GM12873 (cell line): ENCODE data around the gene DDOST.
A peak's percentile ranks its signal among the peaks of the same experiment; 100 is the strongest.

Experiments
- TF ChIP-seq, protein P1 (sequence below): IDR thresholded peaks from 2 replicates; pipeline ENCODE4 v1.5.1; 2012; ENCODE audit warnings: low read depth, mild to moderate bottlenecking, moderate library complexity, low read length, control low read depth; ENCODE audit not compliant: insufficient read depth; ENCODE audit errors: missing control alignments

Gene DDOST

DNA sequence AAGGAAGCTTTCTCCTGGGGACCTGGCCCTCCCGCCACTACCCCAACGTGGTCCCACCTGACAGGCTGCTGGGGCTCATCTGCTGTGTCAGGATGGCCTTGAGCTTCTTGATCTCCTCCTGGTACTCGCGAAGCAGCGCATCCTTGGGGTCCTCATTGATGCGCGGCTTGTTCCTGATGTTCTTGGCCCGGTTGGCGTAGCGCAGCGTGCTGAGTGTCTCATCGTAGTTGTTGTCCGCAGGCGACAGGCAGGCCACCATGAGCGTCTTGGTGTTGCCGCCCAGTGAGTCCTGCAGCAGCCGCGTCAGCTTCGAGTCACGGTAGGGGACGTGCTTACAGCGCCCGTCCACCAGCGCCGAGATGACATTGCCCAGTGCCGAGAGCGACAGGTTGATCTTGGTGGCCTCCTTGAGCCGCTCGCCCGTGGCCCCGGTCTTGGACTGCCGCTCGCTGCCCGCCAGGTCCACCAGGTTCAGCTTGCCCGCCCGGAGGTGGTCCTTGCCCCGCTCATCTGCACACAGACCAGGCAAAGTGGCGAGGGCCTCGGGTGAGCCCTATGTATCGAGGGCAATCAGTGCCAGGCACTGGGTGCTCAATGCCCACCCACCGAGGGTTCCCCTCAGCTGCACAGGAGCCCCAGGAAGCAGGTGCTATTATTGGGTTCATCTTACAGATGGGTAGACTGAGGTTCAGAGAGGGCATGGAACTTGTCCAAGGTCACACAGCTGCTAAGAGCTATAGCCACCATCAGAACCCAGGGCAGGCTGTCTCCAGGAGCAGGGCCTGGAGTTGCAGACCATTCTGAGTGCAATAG is 43.4 kb upstream of the DDOST start:
- TF ChIP-seq, protein P1, sequence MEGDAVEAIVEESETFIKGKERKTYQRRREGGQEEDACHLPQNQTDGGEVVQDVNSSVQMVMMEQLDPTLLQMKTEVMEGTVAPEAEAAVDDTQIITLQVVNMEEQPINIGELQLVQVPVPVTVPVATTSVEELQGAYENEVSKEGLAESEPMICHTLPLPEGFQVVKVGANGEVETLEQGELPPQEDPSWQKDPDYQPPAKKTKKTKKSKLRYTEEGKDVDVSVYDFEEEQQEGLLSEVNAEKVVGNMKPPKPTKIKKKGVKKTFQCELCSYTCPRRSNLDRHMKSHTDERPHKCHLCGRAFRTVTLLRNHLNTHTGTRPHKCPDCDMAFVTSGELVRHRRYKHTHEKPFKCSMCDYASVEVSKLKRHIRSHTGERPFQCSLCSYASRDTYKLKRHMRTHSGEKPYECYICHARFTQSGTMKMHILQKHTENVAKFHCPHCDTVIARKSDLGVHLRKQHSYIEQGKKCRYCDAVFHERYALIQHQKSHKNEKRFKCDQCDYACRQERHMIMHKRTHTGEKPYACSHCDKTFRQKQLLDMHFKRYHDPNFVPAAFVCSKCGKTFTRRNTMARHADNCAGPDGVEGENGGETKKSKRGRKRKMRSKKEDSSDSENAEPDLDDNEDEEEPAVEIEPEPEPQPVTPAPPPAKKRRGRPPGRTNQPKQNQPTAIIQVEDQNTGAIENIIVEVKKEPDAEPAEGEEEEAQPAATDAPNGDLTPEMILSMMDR, result no peak

DNA sequence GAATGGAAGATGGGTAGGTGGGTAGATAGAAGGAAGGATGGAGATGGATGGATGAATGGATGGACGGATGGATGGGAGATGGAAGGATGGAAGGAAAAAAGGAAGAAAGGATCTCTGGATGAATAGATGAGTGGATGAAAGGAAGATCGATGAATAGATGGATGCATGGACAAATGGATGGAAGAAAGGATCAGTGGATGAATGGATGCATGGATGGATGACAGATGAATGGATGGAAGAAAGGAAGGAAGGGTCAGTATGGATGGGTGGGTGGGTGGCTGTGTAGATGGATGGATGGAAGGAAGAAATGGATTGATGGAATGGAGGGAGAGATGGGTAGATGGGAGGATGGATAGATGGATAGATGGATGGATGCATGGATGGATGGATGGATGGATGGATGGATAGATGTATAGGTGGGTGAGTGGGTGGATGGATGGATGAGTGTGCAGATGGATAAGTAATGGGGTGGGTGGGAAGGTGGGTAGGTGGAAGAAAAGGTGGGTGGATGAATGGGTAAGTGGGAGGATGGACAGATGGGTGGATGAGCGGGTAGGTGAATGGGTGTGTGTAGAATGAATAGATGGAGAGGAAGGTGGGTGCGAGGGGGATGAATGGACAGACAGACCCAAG is 42.1 kb upstream of the DDOST start:
- TF ChIP-seq, protein P1, result no peak

DNA sequence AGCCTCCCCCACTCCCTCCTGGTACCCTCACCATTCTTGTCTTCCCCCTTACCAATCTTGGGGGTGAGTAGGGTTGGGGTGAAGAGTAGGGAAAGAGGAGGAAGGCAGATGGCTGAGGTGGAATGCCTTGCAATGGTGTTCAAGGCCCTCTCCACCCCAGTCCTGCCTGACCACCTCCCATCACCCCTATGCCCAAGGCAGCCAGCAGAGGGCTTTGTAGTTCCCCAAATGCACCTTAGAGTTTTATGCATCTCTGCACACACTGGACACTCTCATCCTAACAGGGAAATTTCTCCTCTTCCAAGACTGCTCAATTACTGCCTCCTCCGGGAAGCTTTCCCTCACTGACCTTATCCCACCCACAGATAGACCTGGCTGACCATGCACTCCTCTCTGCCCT is 41.2 kb upstream of the DDOST start:
- TF ChIP-seq, protein P1, result peak; percentile 49

DNA sequence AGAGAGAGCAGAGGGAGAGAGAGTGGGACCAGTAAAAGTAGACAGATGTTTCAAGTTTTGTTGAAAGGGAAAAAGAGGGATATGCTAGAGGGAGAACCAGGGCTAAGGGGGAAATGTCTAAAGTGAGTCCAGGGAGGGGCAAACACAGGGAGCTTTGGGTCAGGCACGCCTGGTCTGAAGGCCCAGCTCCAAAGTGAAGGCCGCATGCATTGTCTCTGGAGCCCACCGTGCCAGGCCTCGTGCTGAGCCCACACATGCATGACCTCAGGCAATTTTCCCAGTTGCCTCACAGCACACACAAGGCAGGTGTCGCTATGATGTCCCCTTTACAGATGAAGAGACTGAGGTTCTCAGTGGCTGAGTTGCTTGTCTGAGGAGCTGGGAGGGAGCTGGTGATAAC is 40.7 kb upstream of the DDOST start:
- TF ChIP-seq, protein P1, result no peak

DNA sequence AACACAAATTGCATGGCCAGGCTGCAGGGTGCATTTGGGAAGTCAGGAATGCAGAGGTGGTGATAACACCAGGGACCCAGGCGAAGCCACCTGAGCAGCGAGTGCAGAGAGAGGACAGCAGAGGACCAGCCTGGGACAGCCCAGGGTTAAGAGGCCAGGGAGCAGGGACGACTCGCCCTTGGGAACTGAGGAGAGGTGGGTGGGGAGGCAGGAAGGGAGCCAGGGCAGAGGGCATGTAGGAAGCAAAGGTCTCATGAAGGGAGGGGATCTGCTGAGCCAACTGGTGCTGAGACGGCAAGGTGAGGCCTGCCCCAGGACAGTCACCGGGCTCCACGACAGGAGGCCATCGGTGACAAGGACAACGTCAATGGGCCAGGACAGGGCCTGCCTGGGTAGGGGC is 40.3 kb upstream of the DDOST start:
- TF ChIP-seq, protein P1, result no peak

DNA sequence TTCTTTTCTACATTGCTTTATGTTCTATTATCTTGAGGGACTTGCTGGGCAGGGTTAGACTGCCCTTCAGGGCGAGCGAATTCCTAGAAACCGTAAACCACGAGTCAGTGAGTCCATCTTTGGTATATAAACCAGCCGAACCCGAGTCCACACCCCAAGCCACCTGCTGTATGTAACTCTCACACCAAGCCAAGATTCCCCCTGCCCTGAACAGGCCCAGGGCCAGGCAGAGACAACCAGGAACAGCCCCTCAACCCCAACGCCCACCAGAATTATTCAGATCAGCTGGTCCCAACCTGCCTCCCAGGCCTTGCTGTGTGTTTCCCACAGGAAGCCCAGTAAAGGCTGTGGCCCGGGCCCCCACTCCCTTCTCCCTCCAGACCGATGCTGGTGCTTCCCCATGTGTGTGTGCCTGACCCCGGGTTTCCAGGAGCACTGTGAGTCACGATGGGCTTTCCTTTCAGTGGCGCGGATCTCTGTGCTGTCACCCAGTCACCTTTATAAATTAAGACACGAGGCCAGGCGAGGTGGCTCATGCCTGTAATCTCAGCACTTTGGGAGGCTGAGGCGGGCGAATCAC is 39.6 kb upstream of the DDOST start:
- TF ChIP-seq, protein P1, result no peak

DNA sequence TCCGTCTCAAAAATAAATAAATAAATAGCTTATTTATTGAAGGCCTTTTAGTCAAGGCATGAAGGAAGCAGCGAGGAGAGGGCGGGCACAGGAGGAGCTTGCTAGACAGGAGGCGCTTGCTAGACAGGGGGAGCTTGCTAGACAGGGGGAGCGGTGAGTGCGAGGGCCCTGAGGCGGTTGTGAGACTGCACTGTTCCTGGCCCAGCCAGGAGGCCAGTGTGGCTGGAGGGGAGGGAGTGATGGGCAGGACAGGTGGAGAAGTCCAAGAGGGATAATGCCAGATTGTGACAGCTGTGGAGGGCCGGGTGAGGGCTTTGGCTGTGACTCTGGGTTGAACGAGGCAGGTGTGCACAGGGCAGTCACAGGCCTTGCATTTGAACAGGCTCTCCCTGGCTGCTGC is 38.4 kb upstream of the DDOST start:
- TF ChIP-seq, protein P1, result no peak
